Measurements from ENCODE around the gene MS4A6A. TPM values are rescaled to one million over a fixed set of nuclear protein-coding genes. Genes with fewer than 3 reads are reported as not detected.

Gene MS4A6A
- total RNA-seq, 1 donor from 2014 or later: 3.7 TPM

DNA sequence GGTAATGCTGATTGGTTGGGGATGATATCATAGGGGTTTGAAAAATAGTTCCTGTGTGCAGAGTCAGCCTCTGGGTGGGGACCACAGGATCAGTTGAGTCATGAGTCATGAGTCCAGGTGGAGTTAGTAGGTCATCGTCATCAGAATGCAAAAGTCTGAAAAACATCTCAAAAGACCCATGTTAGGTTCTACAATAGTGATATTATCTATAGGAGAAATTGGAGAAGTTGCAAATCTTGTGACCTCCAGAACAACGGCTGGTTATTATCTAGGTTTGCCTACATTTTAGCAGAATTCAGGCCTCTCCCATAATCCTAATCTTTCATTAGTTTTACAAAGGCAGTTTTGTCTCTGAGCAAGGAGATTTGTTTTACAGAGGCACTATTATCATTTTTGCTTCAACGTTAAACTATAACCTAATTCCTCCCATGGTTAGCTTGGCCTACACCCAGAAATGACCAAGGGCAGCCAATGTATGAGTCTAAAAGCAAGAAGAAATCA lies 55.5 kb downstream of the MS4A6A start:
- no peak for DNase-seq

DNA sequence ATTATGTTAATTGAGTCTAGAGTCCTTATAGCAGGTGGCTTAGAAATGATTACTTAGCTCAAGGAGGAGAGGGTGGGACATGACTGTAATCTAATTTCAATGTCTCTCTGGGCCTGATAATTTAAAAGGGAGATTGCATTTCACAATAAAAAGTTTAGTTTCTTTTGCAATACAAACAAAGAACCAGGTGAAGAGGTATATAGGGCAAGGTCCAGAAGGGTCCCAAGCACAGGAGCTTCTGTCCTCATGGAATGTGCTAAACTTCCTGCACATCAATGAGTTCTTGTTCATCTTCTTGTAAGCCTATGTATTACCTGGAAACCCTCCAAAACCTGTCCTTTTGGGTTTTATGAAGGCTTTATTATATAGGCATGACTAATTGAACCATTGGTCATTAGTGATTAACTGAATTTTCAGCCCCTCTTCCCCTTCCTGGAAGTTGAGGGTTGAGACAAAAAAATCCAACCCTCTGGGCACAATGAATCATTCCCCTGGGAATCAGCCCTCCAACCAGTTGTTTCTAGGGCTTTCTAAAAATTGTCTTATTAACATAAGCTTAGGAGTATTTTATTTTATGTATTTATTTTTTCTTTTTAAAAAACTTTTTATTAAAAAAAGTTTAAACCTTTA lies 56.8 kb downstream of the MS4A6A start:
- no peak for DNase-seq

- no peak for DNase-seq
These were observed 58.0 kb downstream of the MS4A6A start for GRCh38 chr11:60124802-60125432.

Small RNAs within 50 kb of the gene (small RNA-seq; reads per million reads assigned to genes)
- gene MIR6503: not detected

Other genes starting within 250 kb of the MS4A6A start
- 1.6 TPM for gene OOSP1, start 244.7 kb downstream of the MS4A6A start, total RNA-seq
- not detected for gene OOSP4A, start 219.1 kb downstream of the MS4A6A start, total RNA-seq
- gene OOSP4B, start 165.9 kb downstream of the MS4A6A start, total RNA-seq: not detected
- gene OOSP2, start 142.7 kb downstream of the MS4A6A start, total RNA-seq: not detected
- 0.16 TPM for gene MS4A3, start 126.4 kb downstream of the MS4A6A start, total RNA-seq
- 0.16 TPM for gene MS4A2, start 94.4 kb downstream of the MS4A6A start, total RNA-seq
- not detected for gene MS4A4E, start 60.1 kb upstream of the MS4A6A start, total RNA-seq
- 4.4 TPM for gene MS4A4A, start 97.6 kb upstream of the MS4A6A start, total RNA-seq
- not detected for gene MS4A6E, start 144.2 kb upstream of the MS4A6A start, total RNA-seq
- 3.3 TPM for gene MS4A7, start 195.4 kb upstream of the MS4A6A start, total RNA-seq
- gene MS4A14, start 213.4 kb upstream of the MS4A6A start, total RNA-seq: not detected
- not detected for gene MS4A5, start 246.5 kb upstream of the MS4A6A start, total RNA-seq

All from occipital lobe (tissue), 3 donors.